Stomach (tissue), 4 donors: ENCODE data around the gene IRF7.

Experiments
- POLR2A ChIP-seq, 4 donors: fragments of 450-650 bp; IDR thresholded peaks; one replicate each; pipeline ENCODE4 v1.6.1; 2016; ENCODE audit warnings: antibody characterized with exemption in 4 of 4, control low read depth in 2 of 4, mild to moderate bottlenecking in 1 of 4, moderate library complexity in 1 of 4
- POLR2AphosphoS5 ChIP-seq, 3 donors: sonication (generic); formaldehyde crosslinking; IDR thresholded peaks; one replicate each; pipeline ENCODE4 v1.6.1; 2016; ENCODE audit warnings: antibody characterized with exemption in 3 of 3
- TF ChIP-seq, protein P1 (sequence below), 7 experiments: fragments of 450-650 bp in 4 of 7; fragments of 200-600 bp in 3 of 7; sonication (generic) in 3 of 7; IDR thresholded peaks; one replicate each; pipeline ENCODE4 v1.5.1; 2016 to 2019; ENCODE audit warnings: antibody characterized with exemption in 7 of 7, control low read depth in 2 of 7, mild to moderate bottlenecking in 1 of 7

GRCh38 chr11:607020-607780 is 8.6 kb downstream of the IRF7 start:
- TF ChIP-seq, protein P1, sequence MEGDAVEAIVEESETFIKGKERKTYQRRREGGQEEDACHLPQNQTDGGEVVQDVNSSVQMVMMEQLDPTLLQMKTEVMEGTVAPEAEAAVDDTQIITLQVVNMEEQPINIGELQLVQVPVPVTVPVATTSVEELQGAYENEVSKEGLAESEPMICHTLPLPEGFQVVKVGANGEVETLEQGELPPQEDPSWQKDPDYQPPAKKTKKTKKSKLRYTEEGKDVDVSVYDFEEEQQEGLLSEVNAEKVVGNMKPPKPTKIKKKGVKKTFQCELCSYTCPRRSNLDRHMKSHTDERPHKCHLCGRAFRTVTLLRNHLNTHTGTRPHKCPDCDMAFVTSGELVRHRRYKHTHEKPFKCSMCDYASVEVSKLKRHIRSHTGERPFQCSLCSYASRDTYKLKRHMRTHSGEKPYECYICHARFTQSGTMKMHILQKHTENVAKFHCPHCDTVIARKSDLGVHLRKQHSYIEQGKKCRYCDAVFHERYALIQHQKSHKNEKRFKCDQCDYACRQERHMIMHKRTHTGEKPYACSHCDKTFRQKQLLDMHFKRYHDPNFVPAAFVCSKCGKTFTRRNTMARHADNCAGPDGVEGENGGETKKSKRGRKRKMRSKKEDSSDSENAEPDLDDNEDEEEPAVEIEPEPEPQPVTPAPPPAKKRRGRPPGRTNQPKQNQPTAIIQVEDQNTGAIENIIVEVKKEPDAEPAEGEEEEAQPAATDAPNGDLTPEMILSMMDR (IDR thresholded peaks at IDR 0.05), result no peak
- no peak for TF ChIP-seq POLR2A (IDR thresholded peaks at IDR 0.05)
- no peak for TF ChIP-seq POLR2AphosphoS5 (IDR thresholded peaks at IDR 0.05)
